Caco-2 (cell line): ENCODE results near the gene BCL3. TPM values are rescaled to one million over a fixed set of nuclear protein-coding genes. Genes with fewer than 3 reads are reported as not detected.
A peak's percentile ranks its signal among the peaks of the same experiment; 100 is the strongest.

Source experiments
- BruUV-seq: library from RNA; stranded (reverse); fragments of 400-500 nt; replicated peaks from 2 replicates; lab custom pipeline; 2021; lab: Mats Ljungman, UMichigan
- CTCF ChIA-PET: fragments of 300-600 bp; sonication (Branson Sonifier 250); formaldehyde crosslinking; loops from one replicate; lab custom pipeline; 2022; ENCODE audit warnings: antibody characterized with exemption; lab: Charles Lee
- POLR2A ChIA-PET: fragments of 300-600 bp; sonication (Branson Sonifier 250); formaldehyde crosslinking; loops from one replicate; lab custom pipeline; 2022; ENCODE audit warnings: antibody characterized with exemption; lab: Charles Lee
- DNase-seq, 2 experiments: peaks; one replicate each; pipeline versions ENCODE4 v3.0.0 to v3.0.0-alpha.2; 2020 to 2022
- H3K27me3 ChIP-seq: replicated peaks from 2 replicates; pipeline ENCODE4 v1.6.0; 2011; ENCODE audit warnings: low read length; ENCODE audit not compliant: control insufficient read depth, insufficient read depth
- H3K36me3 ChIP-seq: 2 replicates; pipeline ENCODE4 v1.5.1; 2011; ENCODE audit warnings: low read length; ENCODE audit not compliant: control insufficient read depth, insufficient read depth
- H3K4me1 ChIP-seq: fragments of 250-450 bp; sonication (Bioruptor Pico); 2 replicates; pipeline ENCODE4 v1.5.1; 2020; ENCODE audit warnings: mild to moderate bottlenecking
- H3K4me3 ChIP-seq: 2 replicates; pipeline ENCODE4 v1.5.1; 2011; ENCODE audit warnings: low read depth, mild to moderate bottlenecking, control low read depth, low read length
- H3K9me3 ChIP-seq: fragments of 250-450 bp; sonication (Bioruptor Pico); 2 replicates; pipeline ENCODE4 v1.5.1; 2020; ENCODE audit warnings: mild to moderate bottlenecking, moderate library complexity
- H3K27ac Mint-ChIP-seq: one replicate; pipeline ENCODE4 v1.8.0; 2022; ENCODE audit warnings: mixed read lengths; ENCODE audit not compliant: unreplicated experiment
- H3K27me3 Mint-ChIP-seq: one replicate; pipeline ENCODE4 v1.8.0; 2022; ENCODE audit warnings: mixed read lengths; ENCODE audit not compliant: insufficient read depth, unreplicated experiment
- H3K36me3 Mint-ChIP-seq: one replicate; pipeline ENCODE4 v1.8.0; 2022; ENCODE audit warnings: mild to moderate bottlenecking, mixed read lengths; ENCODE audit not compliant: insufficient read depth, unreplicated experiment
- H3K4me1 Mint-ChIP-seq: one replicate; pipeline ENCODE4 v1.8.0; 2022; ENCODE audit warnings: low read depth, mixed read lengths; ENCODE audit not compliant: unreplicated experiment
- H3K4me3 Mint-ChIP-seq: one replicate; pipeline ENCODE4 v1.8.0; 2022; ENCODE audit warnings: mild to moderate bottlenecking, moderate library complexity, mixed read lengths; ENCODE audit not compliant: unreplicated experiment
- H3K9me3 Mint-ChIP-seq: one replicate; pipeline ENCODE4 v1.8.0; 2022; ENCODE audit warnings: mixed read lengths; ENCODE audit not compliant: unreplicated experiment
- CTCF ChIP-seq, 2 experiments: fragments of 200-600 bp in 1 of 2; IDR thresholded peaks; 1 replicate in 1 of 2; 2 replicates in 1 of 2; pipeline versions ENCODE4 v1.5.1 to v1.8.0; 2011 to 2022; ENCODE audit warnings: antibody characterized with exemption in 1 of 2, control low read depth in 1 of 2, inconsistent platforms in 1 of 2, low read depth in 1 of 2, low read length in 1 of 2, mild to moderate bottlenecking in 1 of 2, moderate library complexity in 1 of 2; ENCODE audit not compliant: insufficient read depth in 1 of 2, severe bottlenecking in 1 of 2, unreplicated experiment in 1 of 2
- intact Hi-C: fragments of 100-400 bp; cut with micrococcal nuclease; formaldehyde crosslinking; loops from one replicate; pipeline ENCODE4 v1.10.0; 2022; ENCODE audit not compliant: unreplicated experiment
- total RNA-seq: library from RNA; stranded (reverse); gene quantifications from 2 replicates; pipeline ENCODE4 v1.2.3, GENCODE V29; 2022

The BCL3 gene
- total RNA-seq, 1 experiment from 2014 or later, result 15.5 TPM

GRCh38 chr19:44752816-44753625 is 4.5 kb downstream of the BCL3 start:
- Histone ChIP-seq H3K27me3 (no peaks in the 10 kb centered on the region), H3K9me3 (no peaks in the 10 kb centered on the region), H3K4me3 (no peak overlapping the region), H3K36me3 (peaks cover 1% of the 10 kb centered on the region), H3K4me1 (peaks cover 28% of the 10 kb centered on the region)
- POLR2A ChIA-PET, result no interaction called here
- Mint-ChIP-seq H3K27ac (no peak overlapping the region), H3K4me3 (peak overlapping the region; percentile 60), H3K27me3 (no peaks in the 10 kb centered on the region), H3K36me3 (peaks cover 32% of the 10 kb centered on the region), H3K9me3 (no peaks in the 10 kb centered on the region), H3K4me1 (peaks cover 5% of the 10 kb centered on the region)
- intact Hi-C loops, result no loop called here
- peak; percentile 45 to 63 for DNase-seq
- CTCF ChIA-PET, result interaction anchor here (2.5 kb wide), 1 partner anchor 29 kb away, joined by 8 read pairs; no protein-coding TSS in a partner anchor
- TF ChIP-seq CTCF (IDR thresholded peaks at IDR 0.05; ENCODE audit: insufficient read depth in 1 of 2, low read depth in 1 of 2, low read length in 1 of 2, severe bottlenecking in 1 of 2, unreplicated experiment in 1 of 2), result no peak
- BruUV-seq, result no TSS peak

GRCh38 chr19:44753626-44753931 is 5.1 kb downstream of the BCL3 start:
- no TSS peak for BruUV-seq
- Histone ChIP-seq H3K9me3 (no peaks in the 10 kb centered on the region), H3K27me3 (no peaks in the 10 kb centered on the region), H3K36me3 (peaks cover 1% of the 10 kb centered on the region), H3K4me1 (peaks cover 28% of the 10 kb centered on the region), H3K4me3 (no peak overlapping the region)
- Mint-ChIP-seq H3K27ac (no peak overlapping the region), H3K4me3 (peak overlapping the region; percentile 60), H3K27me3 (no peaks in the 10 kb centered on the region), H3K9me3 (no peaks in the 10 kb centered on the region), H3K36me3 (peaks cover 34% of the 10 kb centered on the region), H3K4me1 (peaks cover 5% of the 10 kb centered on the region)
- ChIA-PET CTCF (interaction anchor here (2.5 kb wide), 1 partner anchor 29 kb away, joined by 8 read pairs; no protein-coding TSS in a partner anchor), POLR2A (interaction anchor here (0.6 kb wide), 1 partner anchor 28 kb away, joined by 10 read pairs; no protein-coding TSS in a partner anchor)
- intact Hi-C loops, result no loop called here
- no peak for DNase-seq
- TF ChIP-seq CTCF (IDR thresholded peaks at IDR 0.05; ENCODE audit: insufficient read depth in 1 of 2, low read depth in 1 of 2, low read length in 1 of 2, severe bottlenecking in 1 of 2, unreplicated experiment in 1 of 2), result no peak

DNA sequence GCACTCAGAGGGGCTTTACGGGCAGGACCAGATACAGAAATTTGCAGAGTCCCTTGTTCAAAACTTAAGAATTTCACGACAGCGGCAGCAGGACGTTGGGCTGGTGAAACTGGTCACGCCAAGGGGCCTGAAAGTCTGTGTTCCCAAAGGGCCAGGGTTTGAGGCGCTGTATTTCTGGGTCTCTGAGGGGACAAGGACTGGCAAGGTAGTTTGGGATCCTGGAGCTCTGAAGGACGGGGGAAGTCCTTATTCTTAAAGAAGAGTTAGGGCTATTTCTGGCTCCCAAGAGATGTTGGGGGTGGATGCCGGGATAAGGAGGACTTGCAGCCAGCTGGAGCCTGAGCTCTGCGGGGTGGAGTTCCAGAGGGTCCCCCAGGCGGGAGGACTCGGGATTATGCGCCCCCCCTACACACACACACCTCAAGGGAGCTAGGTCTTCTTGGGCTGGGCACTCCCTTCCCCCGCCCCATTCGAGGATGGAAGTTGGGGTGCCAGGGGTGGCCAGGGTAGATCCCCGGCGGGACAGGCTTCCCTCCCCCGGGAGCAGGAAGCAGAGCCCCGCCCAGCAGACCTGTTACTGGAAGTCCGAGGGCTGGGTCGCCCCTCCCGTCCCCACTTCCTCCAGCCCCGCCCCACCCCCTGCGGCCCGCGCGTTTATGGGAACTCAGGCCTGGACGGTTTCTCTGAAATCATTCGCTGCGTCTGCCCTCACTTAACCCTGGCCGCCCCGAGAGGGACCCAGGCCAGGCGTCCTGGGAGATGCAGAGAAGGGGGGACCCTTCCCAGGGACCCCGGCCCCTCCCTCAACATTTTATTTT is 5.6 kb downstream of the BCL3 start:
- peaks cover 38% of the 10 kb centered on the region for H3K36me3 Mint-ChIP-seq
- H3K36me3 ChIP-seq, result peaks cover 1% of the 10 kb centered on the region
- peaks cover 28% of the 10 kb centered on the region for H3K4me1 ChIP-seq
- H3K9me3 ChIP-seq, result no peaks in the 10 kb centered on the region
- CTCF ChIA-PET, result interaction anchor here (2.5 kb wide), 1 partner anchor 30 kb away, joined by 8 read pairs; no protein-coding TSS in a partner anchor
- no peak overlapping the region for H3K27ac Mint-ChIP-seq
- no TSS peak for BruUV-seq
- no peak for TF ChIP-seq CTCF (IDR thresholded peaks at IDR 0.05; ENCODE audit: insufficient read depth in 1 of 2, low read depth in 1 of 2, low read length in 1 of 2, severe bottlenecking in 1 of 2, unreplicated experiment in 1 of 2)
- H3K4me1 Mint-ChIP-seq, result peaks cover 5% of the 10 kb centered on the region
- peak overlapping the region; percentile 60 for H3K4me3 Mint-ChIP-seq
- H3K27me3 Mint-ChIP-seq, result no peaks in the 10 kb centered on the region
- no peaks in the 10 kb centered on the region for H3K27me3 ChIP-seq
- POLR2A ChIA-PET, result interaction anchor here (0.6 kb wide), 1 partner anchor 29 kb away, joined by 10 read pairs; no protein-coding TSS in a partner anchor
- intact Hi-C loops, result no loop called here
- DNase-seq, result peak in 1 of 2 experiments; percentile 48
- no peaks in the 10 kb centered on the region for H3K9me3 Mint-ChIP-seq
- H3K4me3 ChIP-seq, result peak overlapping the region; percentile 27
